HG03575 (cell line): ENCODE results near the gene SGMS2.

Experiments used
- ATAC-seq: cut with Tn5 transposase; IDR thresholded peaks from one replicate; pipeline ENCODE4 v1.9.1; 2021; ENCODE audit not compliant: unreplicated experiment, insufficient number of reproducible peaks, low FRiP score; ENCODE audit errors: extremely low read depth

SGMS2 gene

GRCh38 chr4:107824350-107825071 lies at the start of gene SGMS2:
Gene SGMS2 (plus strand): TSS chr4:107824932. CDS start chr4:107895554, 70,622 bp downstream.
- ATAC-seq = no peak

GRCh38 chr4:107777890-107778289 lies 46.8 kb upstream of the SGMS2 start:
- ATAC-seq = no peak

DNA sequence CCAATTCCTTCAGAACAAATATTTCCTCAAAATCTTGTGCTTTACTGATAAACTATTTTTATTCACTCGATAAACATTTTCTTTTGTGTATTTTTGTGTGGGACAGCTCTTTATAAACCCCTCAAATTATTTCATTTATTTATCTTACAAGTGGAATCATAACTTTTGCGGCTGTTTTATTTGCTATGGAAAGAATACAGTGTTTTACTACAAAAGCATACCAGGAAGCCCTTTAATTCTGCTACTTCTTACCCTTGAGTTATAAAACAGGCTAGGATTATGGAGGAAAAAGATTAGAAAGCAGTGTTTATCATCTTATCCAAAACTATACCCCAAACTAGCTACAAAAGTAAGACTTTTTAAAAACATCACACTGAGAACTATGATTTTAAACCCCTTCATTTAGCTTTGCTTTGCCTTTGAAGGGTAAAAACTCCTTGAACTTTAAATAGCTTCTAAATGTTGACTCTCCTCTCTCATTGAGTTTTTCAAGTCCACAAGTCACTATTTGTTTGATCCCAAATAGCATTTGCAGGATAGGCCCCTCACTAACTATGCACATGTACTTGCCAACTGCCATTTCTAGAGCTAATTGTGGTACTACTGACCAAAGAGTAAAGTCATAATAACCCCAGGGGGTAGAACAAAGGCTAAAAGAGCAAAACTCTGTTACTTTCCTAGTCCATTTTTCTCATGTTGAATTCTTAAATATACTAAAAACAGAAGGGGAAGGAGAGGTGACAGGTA lies 45.8 kb upstream of the SGMS2 start:
- ATAC-seq = no peak

DNA sequence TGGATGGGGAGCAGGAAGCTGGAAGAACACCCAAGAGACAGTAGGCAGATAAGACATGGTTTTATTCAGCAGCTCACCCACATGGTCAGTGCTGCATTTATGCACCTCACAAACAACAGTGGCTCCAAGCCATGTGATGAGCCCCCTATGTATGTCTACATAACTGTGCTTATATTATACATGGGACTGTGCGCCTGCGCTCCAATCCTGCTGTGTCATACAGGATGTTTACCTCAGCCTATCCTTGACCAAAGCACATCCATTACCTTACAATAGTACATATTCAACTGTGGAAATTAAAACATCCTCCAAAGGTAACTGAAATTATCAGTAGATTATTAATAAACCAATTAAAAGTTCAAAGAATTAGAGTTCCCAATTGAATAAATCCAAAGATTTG lies 44.1 kb upstream of the SGMS2 start:
- ATAC-seq = no peak

DNA sequence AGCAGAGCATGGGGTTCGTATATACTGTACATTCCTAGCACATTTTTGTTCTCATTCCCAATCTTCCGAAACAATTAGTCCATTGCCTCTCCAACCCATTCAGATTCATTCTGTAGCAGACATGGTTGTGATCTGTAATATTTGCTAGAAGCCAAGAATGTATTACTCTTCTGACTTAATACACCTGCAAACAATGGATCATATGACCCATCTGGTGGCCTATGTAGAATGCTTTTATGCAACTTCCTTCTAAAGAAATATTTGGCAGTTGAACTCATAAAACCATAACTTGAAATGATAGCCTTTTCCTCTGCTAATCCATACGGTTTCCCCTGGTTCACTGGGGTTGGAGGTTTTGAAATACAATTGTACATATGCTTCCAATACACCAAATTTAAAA lies 32.8 kb upstream of the SGMS2 start:
- no peak for ATAC-seq

GRCh38 chr4:107792711-107793110 lies 32.0 kb upstream of the SGMS2 start:
- ATAC-seq = no peak

DNA sequence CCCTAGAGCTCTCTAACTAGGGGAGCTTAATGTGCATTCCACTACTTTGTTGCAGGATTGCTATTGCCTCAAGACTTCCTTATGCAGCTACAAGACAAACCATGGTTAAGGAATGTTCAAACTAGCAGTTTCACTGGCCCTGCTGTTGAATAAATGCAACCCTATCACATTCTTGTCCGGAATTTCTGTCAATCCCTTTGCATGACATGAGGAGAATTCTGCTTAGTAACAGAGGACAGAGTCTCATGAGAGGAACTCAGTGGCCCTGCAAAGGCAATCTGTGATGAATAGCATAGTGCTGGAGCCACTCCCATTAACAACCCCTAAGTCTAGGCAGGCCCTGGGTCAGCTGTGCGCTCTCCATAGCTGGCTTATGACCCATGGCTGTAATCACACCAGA lies 30.7 kb upstream of the SGMS2 start:
- no peak for ATAC-seq

- no peak for ATAC-seq
These were observed 24.9 kb upstream of the SGMS2 start for GRCh38 chr4:107799669-107800450.

GRCh38 chr4:107800706-107801105 lies 24.0 kb upstream of the SGMS2 start:
- ATAC-seq = no peak

- ATAC-seq = no peak
These were observed 22.9 kb upstream of the SGMS2 start for GRCh38 chr4:107801766-107802211.

GRCh38 chr4:107804956-107805355 lies 19.8 kb upstream of the SGMS2 start:
- no peak for ATAC-seq

GRCh38 chr4:107806196-107806595 lies 18.5 kb upstream of the SGMS2 start:
- no peak for ATAC-seq

GRCh38 chr4:107808572-107808971 lies 16.2 kb upstream of the SGMS2 start:
- ATAC-seq = no peak

DNA sequence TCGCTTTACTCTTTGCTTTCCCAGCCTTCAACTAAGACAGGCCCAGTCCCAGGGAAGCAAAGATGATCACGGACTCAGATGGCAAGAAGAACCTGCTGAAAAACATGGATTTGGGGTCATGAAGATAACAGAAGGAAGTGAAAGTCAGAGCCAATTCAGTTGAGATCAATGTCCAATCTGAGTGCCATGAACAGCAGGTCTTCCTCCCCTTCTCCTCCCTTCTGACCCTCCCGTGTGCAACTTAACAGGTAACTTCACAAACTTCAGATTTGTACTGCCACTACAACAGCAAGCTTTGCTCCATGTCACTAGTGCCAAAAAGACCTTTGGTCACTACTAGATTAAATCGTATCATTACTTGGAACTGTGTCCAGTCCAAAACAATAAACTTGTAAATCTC lies 15.5 kb upstream of the SGMS2 start:
- no peak for ATAC-seq

DNA sequence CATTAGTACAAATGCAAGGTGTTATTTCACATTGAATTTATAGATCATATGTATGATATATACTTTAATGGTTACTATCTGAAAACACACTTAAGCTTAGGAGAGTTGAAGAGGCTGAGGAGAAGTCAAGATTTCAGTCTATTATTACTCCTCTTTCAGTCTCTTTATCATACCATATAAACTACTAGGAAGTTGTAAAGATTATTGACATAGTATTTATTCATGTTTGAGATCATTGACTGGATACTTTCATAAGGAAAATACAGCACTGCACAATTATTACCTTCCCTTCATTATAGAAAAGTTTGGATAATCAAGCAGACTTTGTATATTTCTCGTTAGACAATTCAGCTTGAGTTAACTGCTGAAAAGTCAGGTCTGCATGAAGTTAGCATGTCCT lies 10.0 kb upstream of the SGMS2 start:
- ATAC-seq = no peak

- no peak for ATAC-seq
These were observed 9.6 kb upstream of the SGMS2 start for GRCh38 chr4:107815158-107815557.

DNA sequence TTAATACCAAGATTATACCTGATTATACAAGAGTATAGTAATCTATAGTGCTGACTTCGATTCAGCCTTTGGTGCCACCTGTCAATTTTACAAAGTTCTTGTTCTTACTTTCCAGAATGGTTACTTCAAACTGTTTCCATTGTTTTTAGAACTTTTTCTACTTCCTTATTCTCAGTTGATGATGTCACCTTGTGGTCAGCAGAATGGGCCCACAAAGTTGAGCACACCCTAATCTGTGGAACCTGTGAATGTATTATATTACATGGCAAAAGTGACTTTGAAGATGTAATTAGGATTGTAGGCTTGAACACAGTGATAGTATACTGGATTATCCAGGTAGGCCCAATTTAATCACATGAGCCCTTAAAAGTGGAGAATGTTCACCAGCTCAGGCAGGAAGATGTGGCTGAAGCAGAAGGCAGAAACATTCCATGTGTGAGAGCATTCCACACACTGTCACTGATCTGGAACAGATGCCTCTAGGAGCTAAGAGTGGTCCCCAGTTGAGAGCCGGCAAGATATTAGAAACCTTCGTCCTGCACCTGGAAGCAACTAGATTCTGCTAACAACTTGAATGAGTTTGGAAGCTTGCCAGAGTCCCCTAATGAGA lies 6.3 kb upstream of the SGMS2 start:
- no peak for ATAC-seq

DNA sequence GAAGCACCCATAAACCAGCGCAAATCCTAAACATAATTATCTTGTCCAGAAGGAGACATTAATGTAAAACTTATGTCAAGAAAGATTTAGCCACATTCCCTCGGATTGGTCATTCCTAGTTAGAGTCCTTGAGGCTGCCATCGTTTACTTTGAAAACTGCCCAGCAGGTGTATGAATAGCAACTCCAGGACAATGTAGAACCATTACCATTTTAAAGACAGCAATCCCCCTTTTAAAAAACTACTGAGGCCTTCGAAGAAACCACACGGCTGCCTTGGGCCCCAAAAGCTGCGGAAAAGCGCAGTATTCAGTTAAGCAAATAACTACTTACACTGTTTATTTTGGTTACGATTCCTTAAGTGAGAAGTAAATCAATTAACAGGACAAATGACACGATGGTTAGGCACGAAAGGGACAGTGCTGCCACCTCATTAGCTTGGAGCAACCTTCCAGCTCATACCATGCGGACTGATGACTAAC lies 822 bp upstream of the SGMS2 start:
- ATAC-seq = no peak

GRCh38 chr4:107825072-107825824 lies 516 bp downstream of the SGMS2 start:
- no peak for ATAC-seq
